Measurements from ENCODE around the gene PIP4K2B.

Gene PIP4K2B

GRCh38 chr17:38799501-38800236, at the start of gene PIP4K2B:
TSS of gene PIP4K2B (minus strand) at chr17:38799556. CDS start at chr17:38799424, 132 bp downstream.
- DNase-seq (ENCODE audit: low spot score) = peak; percentile 98
- TF ChIP-seq CTCF (IDR thresholded peaks at IDR 0.05; ENCODE audit: extremely low read depth, missing control alignments) = no peak

GRCh38 chr17:38848557-38848891, 49.2 kb upstream of the PIP4K2B start:
- no peak for DNase-seq (ENCODE audit: low spot score)
- no peak for TF ChIP-seq CTCF (IDR thresholded peaks at IDR 0.05; ENCODE audit: extremely low read depth, missing control alignments)

GRCh38 chr17:38844261-38844757, 45.0 kb upstream of the PIP4K2B start:
- no peak for DNase-seq (ENCODE audit: low spot score)
- TF ChIP-seq CTCF (IDR thresholded peaks at IDR 0.05; ENCODE audit: extremely low read depth, missing control alignments) = no peak

GRCh38 chr17:38825762-38826247, 26.4 kb upstream of the PIP4K2B start:
- DNase-seq (ENCODE audit: low spot score) = no peak
- TF ChIP-seq CTCF (IDR thresholded peaks at IDR 0.05; ENCODE audit: extremely low read depth, missing control alignments) = no peak

GRCh38 chr17:38824899-38825761, 25.8 kb upstream of the PIP4K2B start, which contains the start of gene CWC25:
TSS of gene CWC25 (minus strand) at chr17:38825321. CDS start at chr17:38825183, 138 bp downstream.
- peak; percentile 90 for DNase-seq (ENCODE audit: low spot score)
- TF ChIP-seq CTCF (IDR thresholded peaks at IDR 0.05; ENCODE audit: extremely low read depth, missing control alignments) = no peak

- no peak for DNase-seq (ENCODE audit: low spot score)
- TF ChIP-seq CTCF (IDR thresholded peaks at IDR 0.05; ENCODE audit: extremely low read depth, missing control alignments) = no peak
These were observed 16.3 kb upstream of the PIP4K2B start for GRCh38 chr17:38815576-38816193.

Measured in GM20000 (cell line).